ENCODE measurements around the gene PLA2G4F.

The PLA2G4F gene

GRCh38 chr15:42154212-42154941 is 2.1 kb downstream of the PLA2G4F start:
- TF ChIP-seq ARNT (IDR thresholded peaks at IDR 0.05) = no peak
- TF ChIP-seq SUZ12 (IDR thresholded peaks at IDR 0.05) = no peak
- no peak for TF ChIP-seq ELF4 (IDR thresholded peaks at IDR 0.05)
- no peak for TF ChIP-seq BHLHE40 (IDR thresholded peaks at IDR 0.05; ENCODE audit: borderline replicate concordance)
- TF ChIP-seq SP1 (IDR thresholded peaks at IDR 0.05) = no peak
- no peak for TF ChIP-seq HDGF (IDR thresholded peaks at IDR 0.05; ENCODE audit: borderline replicate concordance)
- TF ChIP-seq TARDBP (IDR thresholded peaks at IDR 0.05) = no peak
- TF ChIP-seq CTBP1 (IDR thresholded peaks at IDR 0.05; ENCODE audit: borderline replicate concordance) = no peak
- TF ChIP-seq LEF1 (IDR thresholded peaks at IDR 0.05; ENCODE audit: borderline replicate concordance) = no peak
- TF ChIP-seq FOXK2 (IDR thresholded peaks at IDR 0.05) = no peak
- TF ChIP-seq L3MBTL2 (conservative IDR thresholded peaks at IDR 0.05) = no peak
- no peak for TF ChIP-seq FOXM1 (IDR thresholded peaks at IDR 0.05; ENCODE audit: borderline replicate concordance)
- TF ChIP-seq NFRKB (IDR thresholded peaks at IDR 0.05) = no peak
- TF ChIP-seq, protein P1, sequence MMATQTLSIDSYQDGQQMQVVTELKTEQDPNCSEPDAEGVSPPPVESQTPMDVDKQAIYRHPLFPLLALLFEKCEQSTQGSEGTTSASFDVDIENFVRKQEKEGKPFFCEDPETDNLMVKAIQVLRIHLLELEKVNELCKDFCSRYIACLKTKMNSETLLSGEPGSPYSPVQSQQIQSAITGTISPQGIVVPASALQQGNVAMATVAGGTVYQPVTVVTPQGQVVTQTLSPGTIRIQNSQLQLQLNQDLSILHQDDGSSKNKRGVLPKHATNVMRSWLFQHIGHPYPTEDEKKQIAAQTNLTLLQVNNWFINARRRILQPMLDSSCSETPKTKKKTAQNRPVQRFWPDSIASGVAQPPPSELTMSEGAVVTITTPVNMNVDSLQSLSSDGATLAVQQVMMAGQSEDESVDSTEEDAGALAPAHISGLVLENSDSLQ (IDR thresholded peaks at IDR 0.05) = no peak
- no peak for TF ChIP-seq FOXA1 (IDR thresholded peaks at IDR 0.05)
- TF ChIP-seq ZNF384 (IDR thresholded peaks at IDR 0.05) = no peak
- DNase-seq (ENCODE audit: extremely low spot score) = no peak
- POLR2A ChIA-PET = no interaction called here
- CTCF ChIA-PET = interaction anchor here (0.9 kb wide), 1 partner anchor 16 kb away, joined by 3 read pairs; no protein-coding TSS in a partner anchor

- ChIA-PET CTCF (no interaction called here), POLR2A (no interaction called here)
- no peak for DNase-seq (ENCODE audit: extremely low spot score)
- TF ChIP-seq SP1 (IDR thresholded peaks at IDR 0.05) (no peak), TARDBP (IDR thresholded peaks at IDR 0.05) (no peak), ARNT (IDR thresholded peaks at IDR 0.05) (no peak), ELF4 (IDR thresholded peaks at IDR 0.05) (no peak), L3MBTL2 (conservative IDR thresholded peaks at IDR 0.05) (no peak), FOXA1 (IDR thresholded peaks at IDR 0.05) (no peak), NFRKB (IDR thresholded peaks at IDR 0.05) (no peak), CTBP1 (IDR thresholded peaks at IDR 0.05; ENCODE audit: borderline replicate concordance) (no peak), HDGF (IDR thresholded peaks at IDR 0.05; ENCODE audit: borderline replicate concordance) (no peak), BHLHE40 (IDR thresholded peaks at IDR 0.05; ENCODE audit: borderline replicate concordance) (no peak), FOXK2 (IDR thresholded peaks at IDR 0.05) (no peak), SUZ12 (IDR thresholded peaks at IDR 0.05) (no peak), LEF1 (IDR thresholded peaks at IDR 0.05; ENCODE audit: borderline replicate concordance) (no peak), ZNF384 (IDR thresholded peaks at IDR 0.05) (no peak), FOXM1 (IDR thresholded peaks at IDR 0.05; ENCODE audit: borderline replicate concordance) (no peak)
- TF ChIP-seq, protein P1 (IDR thresholded peaks at IDR 0.05) = no peak
These were observed 2.6 kb downstream of the PLA2G4F start for GRCh38 chr15:42153874-42154211.

- DNase-seq (ENCODE audit: extremely low spot score) = no peak
- ChIA-PET CTCF (no interaction called here), POLR2A (no interaction called here)
- no peak for TF ChIP-seq L3MBTL2 (conservative IDR thresholded peaks at IDR 0.05)
- TF ChIP-seq FOXM1 (IDR thresholded peaks at IDR 0.05; ENCODE audit: borderline replicate concordance) = no peak
- TF ChIP-seq SUZ12 (IDR thresholded peaks at IDR 0.05) = no peak
- TF ChIP-seq NFRKB (IDR thresholded peaks at IDR 0.05) = no peak
- TF ChIP-seq ZNF384 (IDR thresholded peaks at IDR 0.05) = no peak
- no peak for TF ChIP-seq SP1 (IDR thresholded peaks at IDR 0.05)
- TF ChIP-seq FOXA1 (IDR thresholded peaks at IDR 0.05) = no peak
- no peak for TF ChIP-seq FOXK2 (IDR thresholded peaks at IDR 0.05)
- no peak for TF ChIP-seq BHLHE40 (IDR thresholded peaks at IDR 0.05; ENCODE audit: borderline replicate concordance)
- no peak for TF ChIP-seq ARNT (IDR thresholded peaks at IDR 0.05)
- TF ChIP-seq, protein P1 (IDR thresholded peaks at IDR 0.05) = no peak
- TF ChIP-seq CTBP1 (IDR thresholded peaks at IDR 0.05; ENCODE audit: borderline replicate concordance) = no peak
- no peak for TF ChIP-seq ELF4 (IDR thresholded peaks at IDR 0.05)
These were observed 3.3 kb downstream of the PLA2G4F start for GRCh38 chr15:42152921-42153698.

DNA sequence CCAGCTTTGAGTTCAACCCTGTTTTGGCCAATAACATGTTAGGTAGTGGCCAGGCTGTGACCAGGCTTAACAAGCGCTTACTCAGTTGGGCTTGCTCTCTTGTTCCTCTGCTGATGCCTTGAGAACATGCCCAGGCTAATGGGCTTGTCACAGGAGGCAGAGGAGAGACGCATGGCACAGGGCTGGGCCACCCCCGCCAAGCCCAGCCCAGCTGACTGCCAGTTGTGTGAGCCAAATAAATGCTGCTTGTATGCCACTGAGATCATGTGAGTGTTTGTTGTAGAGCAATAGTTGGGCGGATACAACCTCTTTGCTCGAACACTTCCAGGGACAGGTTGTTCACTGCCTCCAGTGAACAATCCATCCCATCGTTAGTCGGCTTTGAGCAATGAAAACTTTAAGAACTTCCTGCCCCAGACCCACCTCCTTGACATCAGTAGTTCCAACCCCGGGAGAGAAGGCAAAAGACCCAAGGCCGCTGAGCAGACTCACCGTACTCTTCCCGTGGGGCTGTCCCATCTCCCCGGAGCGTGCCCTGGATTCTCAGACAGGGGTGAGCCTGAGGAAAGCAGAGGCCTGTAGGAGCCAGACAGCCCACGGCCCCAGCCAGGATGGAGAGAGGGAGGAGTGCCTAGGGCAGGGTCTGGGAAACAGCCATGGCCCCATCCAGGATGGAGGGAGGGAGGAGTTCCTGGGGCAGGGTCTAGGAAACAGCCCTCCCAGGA is 4.1 kb downstream of the PLA2G4F start:
- no peak for DNase-seq (ENCODE audit: extremely low spot score)
- TF ChIP-seq SP1 (IDR thresholded peaks at IDR 0.05) (no peak), L3MBTL2 (conservative IDR thresholded peaks at IDR 0.05) (no peak), FOXM1 (IDR thresholded peaks at IDR 0.05; ENCODE audit: borderline replicate concordance) (no peak), ARNT (IDR thresholded peaks at IDR 0.05) (no peak), BHLHE40 (IDR thresholded peaks at IDR 0.05; ENCODE audit: borderline replicate concordance) (no peak), SUZ12 (IDR thresholded peaks at IDR 0.05) (no peak), ELF4 (IDR thresholded peaks at IDR 0.05) (no peak), LEF1 (IDR thresholded peaks at IDR 0.05; ENCODE audit: borderline replicate concordance) (no peak), HDGF (IDR thresholded peaks at IDR 0.05; ENCODE audit: borderline replicate concordance) (no peak), FOXA1 (IDR thresholded peaks at IDR 0.05) (no peak), NFRKB (IDR thresholded peaks at IDR 0.05) (no peak), CTBP1 (IDR thresholded peaks at IDR 0.05; ENCODE audit: borderline replicate concordance) (no peak), ZNF384 (IDR thresholded peaks at IDR 0.05) (no peak), TARDBP (IDR thresholded peaks at IDR 0.05) (no peak)
- TF ChIP-seq, protein P1 (IDR thresholded peaks at IDR 0.05) = no peak
- ChIA-PET CTCF (no interaction called here), POLR2A (no interaction called here)
